Breast epithelium (tissue), 4 donors: ENCODE results near the gene PARP15. TPM values are rescaled to one million over a fixed set of nuclear protein-coding genes. Genes with fewer than 3 reads are reported as not detected.

Experiments used
- DNase-seq, 2 donors: peaks; one replicate each; pipeline ENCODE4 v3.0.0-alpha.2; 2019; ENCODE audit warnings: low spot score in 2 of 2
- H3K27ac ChIP-seq, 2 donors: fragments of 200-600 bp; sonication (generic) in 1 of 2; one replicate each; pipeline ENCODE4 v1.5.1; 2016 to 2019; ENCODE audit warnings: mild to moderate bottlenecking in 1 of 2
- H3K27me3 ChIP-seq, 2 donors: fragments of 200-600 bp; sonication (generic) in 1 of 2; one replicate each; pipeline versions ENCODE4 v1.5.1 to v1.6.0; 2017 to 2019; ENCODE audit warnings: control low read depth in 1 of 2, mild to moderate bottlenecking in 1 of 2
- H3K36me3 ChIP-seq: fragments of 200-600 bp; one replicate; pipeline ENCODE4 v1.5.1; 2019
- H3K4me1 ChIP-seq, 2 donors: fragments of 200-600 bp; sonication (generic); one replicate each; pipeline ENCODE4 v1.5.1; 2016 to 2019; ENCODE audit warnings: control low read depth in 1 of 2
- H3K4me3 ChIP-seq, 3 donors: fragments of 200-600 bp; sonication (generic); 1 replicate in 2 of 3; 2 replicates in 1 of 3; pipeline ENCODE4 v1.5.1; 2016 to 2019; ENCODE audit warnings: mild to moderate bottlenecking in 3 of 3, moderate library complexity in 2 of 3
- H3K9me3 ChIP-seq, 2 donors: fragments of 200-600 bp; sonication (generic) in 1 of 2; one replicate each; pipeline ENCODE4 v1.5.1; 2016 to 2019; ENCODE audit warnings: control low read depth in 1 of 2
- POLR2A ChIP-seq: fragments of 450-650 bp; IDR thresholded peaks from one replicate; pipeline ENCODE4 v1.6.1; 2016; ENCODE audit warnings: antibody characterized with exemption, mild to moderate bottlenecking, moderate library complexity
- POLR2AphosphoS5 ChIP-seq, 3 donors: sonication (generic); formaldehyde crosslinking; IDR thresholded peaks; one replicate each; pipeline ENCODE4 v1.6.1; 2017; ENCODE audit warnings: antibody characterized with exemption in 3 of 3
- intact Hi-C: fragments of 100-400 bp; cut with DNase I; formaldehyde crosslinking; loops from one replicate; pipeline ENCODE4 v1.15.1; 2023; ENCODE audit warnings: low total_unique reads
- total RNA-seq, 3 donors: library from RNA; depleted of rRNA; stranded (reverse); fragments of >200 nt; gene quantifications; one replicate each; pipeline ENCODE4 v1.1.0, GENCODE V29; 2016
- TF ChIP-seq, protein P1 (sequence below), 3 donors: fragments of 450-650 bp; IDR thresholded peaks; one replicate each; pipeline ENCODE4 v1.5.1; 2016 to 2017; ENCODE audit warnings: antibody characterized with exemption in 3 of 3, mild to moderate bottlenecking in 3 of 3, moderate library complexity in 3 of 3

PARP15 gene
- total RNA-seq, 3 donors from 2014 or later, result 2.9 to 5.6 (median 5.4) TPM

DNA sequence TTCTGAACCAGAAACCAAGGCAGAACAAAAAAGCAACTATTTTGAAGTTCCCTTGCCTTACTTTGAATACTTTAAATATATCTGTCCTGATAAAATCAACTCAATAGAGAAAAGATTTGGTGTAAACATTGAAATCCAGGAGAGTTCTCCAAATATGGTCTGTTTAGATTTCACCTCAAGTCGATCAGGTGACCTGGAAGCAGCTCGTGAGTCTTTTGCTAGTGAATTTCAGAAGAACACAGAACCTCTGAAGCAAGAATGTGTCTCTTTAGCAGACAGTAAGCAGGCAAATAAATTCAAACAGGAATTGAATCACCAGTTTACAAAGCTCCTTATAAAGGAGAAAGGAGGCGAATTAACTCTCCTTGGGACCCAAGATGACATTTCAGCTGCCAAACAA is 8.7 kb upstream of the PARP15 start:
- H3K36me3 ChIP-seq, result no peaks in the 10 kb centered on the region
- intact Hi-C loops, result no loop called here
- H3K4me3 ChIP-seq, result no peak overlapping the region
- H3K27me3 ChIP-seq, result no peaks in the 10 kb centered on the region
- TF ChIP-seq POLR2A, result no peak
- TF ChIP-seq, protein P1, sequence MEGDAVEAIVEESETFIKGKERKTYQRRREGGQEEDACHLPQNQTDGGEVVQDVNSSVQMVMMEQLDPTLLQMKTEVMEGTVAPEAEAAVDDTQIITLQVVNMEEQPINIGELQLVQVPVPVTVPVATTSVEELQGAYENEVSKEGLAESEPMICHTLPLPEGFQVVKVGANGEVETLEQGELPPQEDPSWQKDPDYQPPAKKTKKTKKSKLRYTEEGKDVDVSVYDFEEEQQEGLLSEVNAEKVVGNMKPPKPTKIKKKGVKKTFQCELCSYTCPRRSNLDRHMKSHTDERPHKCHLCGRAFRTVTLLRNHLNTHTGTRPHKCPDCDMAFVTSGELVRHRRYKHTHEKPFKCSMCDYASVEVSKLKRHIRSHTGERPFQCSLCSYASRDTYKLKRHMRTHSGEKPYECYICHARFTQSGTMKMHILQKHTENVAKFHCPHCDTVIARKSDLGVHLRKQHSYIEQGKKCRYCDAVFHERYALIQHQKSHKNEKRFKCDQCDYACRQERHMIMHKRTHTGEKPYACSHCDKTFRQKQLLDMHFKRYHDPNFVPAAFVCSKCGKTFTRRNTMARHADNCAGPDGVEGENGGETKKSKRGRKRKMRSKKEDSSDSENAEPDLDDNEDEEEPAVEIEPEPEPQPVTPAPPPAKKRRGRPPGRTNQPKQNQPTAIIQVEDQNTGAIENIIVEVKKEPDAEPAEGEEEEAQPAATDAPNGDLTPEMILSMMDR (IDR thresholded peaks at IDR 0.05), result no peak
- TF ChIP-seq POLR2AphosphoS5 (IDR thresholded peaks at IDR 0.05), result no peak
- H3K4me1 ChIP-seq, result no peaks in the 10 kb centered on the region
- H3K27ac ChIP-seq, result no peak overlapping the region
- no peak for DNase-seq
- H3K9me3 ChIP-seq, result no peaks in the 10 kb centered on the region

DNA sequence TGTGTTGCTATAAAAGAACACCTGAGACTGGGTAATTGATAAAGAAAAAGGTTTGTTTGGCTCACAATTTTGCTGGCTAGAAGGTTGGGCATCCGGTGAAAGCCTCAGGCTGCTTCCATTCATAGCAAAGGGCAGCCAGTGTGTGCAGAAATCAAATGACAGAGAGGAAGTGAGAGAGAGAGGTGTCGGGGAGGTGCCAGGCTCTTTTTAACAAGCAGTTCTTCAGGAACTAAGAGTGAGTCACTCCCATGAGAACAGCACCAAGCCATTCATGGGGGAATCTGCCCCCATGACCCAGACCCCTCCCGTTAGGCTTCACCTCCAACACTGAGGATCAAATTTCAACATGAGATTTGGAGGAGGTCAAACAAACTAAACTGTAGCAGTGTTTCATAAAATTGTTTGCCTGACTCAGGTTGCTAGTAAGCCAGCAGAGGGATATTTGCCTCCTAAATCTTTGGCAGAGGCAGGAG is 4.5 kb upstream of the PARP15 start:
- no peak for DNase-seq
- Histone ChIP-seq H3K27ac (peak overlapping the region in 1 of 2 donors; percentile 5), H3K4me1 (no peaks in the 10 kb centered on the region), H3K27me3 (no peaks in the 10 kb centered on the region), H3K9me3 (no peaks in the 10 kb centered on the region), H3K36me3 (no peaks in the 10 kb centered on the region), H3K4me3 (no peak overlapping the region)
- intact Hi-C loops, result no loop called here
- TF ChIP-seq, protein P1 (IDR thresholded peaks at IDR 0.05), result no peak
- TF ChIP-seq POLR2AphosphoS5 (IDR thresholded peaks at IDR 0.05), result no peak
- no peak for TF ChIP-seq POLR2A

DNA sequence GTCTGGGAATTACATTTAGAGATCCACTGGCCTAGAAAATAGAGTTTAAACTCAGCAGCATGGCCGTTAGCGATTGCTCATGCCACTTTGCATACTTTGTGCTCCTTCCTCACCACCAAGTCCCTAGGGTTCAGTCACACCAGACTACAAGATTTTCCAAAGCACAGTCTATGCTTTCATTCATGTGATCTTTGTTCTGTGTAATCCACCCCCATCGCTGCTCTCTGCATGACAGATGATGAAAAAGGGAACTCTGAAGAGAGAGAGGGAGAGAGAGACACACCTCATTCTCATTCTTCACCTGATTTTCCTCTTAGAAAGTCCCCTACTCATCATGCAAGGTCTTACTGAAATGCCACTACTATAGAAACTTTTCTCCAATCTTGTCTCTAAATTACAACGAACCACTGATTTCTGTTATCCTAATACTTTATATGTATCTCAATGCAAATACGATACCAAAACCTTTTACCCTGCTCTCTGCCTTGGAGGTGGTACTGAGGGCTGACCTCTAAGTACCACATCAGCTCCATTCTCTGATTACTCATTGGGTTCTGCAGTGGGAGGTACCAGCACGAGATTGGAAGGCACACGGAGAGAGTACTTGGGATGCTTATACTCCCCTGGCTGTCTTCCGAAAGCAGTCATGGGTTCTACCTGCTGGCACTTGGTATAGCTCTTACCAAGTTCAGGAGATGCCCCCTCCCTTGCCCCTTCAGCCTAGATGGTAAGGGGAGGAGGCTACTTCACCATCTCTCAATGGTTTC is 1.1 kb upstream of the PARP15 start:
- TF ChIP-seq, protein P1 (IDR thresholded peaks at IDR 0.05), result no peak
- TF ChIP-seq POLR2AphosphoS5 (IDR thresholded peaks at IDR 0.05) (no peak), POLR2A (no peak)
- Histone ChIP-seq H3K27ac (no peak overlapping the region), H3K4me1 (no peaks in the 10 kb centered on the region), H3K4me3 (no peak overlapping the region), H3K27me3 (no peaks in the 10 kb centered on the region), H3K9me3 (peaks cover 0 to 1% of the 10 kb centered on the region in 2 donors), H3K36me3 (no peaks in the 10 kb centered on the region)
- intact Hi-C loops, result no loop called here
- no peak for DNase-seq

DNA sequence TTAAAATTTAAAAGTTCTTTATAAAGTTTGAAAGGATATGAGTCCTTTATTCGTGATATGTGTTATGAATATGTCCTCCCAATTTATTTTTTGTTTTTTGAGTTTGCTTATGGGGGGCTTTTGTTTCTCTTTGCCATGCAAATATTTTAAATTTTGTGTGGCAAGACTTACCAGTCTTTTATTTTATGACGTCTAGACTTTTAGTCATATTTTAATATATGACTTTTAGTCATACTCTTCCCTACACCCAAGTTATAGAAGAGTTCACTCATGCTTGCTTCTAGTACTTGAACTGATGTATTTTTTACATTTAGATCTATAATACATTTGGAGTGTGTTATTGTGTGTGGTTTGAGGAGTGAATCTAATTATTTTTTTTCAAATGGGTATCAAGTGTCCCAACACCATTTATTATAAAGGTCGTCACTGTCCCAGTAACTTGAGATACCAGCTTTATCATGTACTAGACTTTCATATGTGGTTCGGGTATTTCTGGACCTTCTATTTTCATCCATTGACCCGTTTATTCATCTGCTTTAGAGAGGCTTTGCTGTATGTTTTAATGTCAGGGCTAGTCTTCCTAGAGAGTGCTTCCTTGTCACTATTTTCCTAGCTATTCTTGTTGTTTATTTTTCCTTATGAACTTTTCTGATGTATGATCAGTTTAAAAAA is 755 bp downstream of the PARP15 start:
- Histone ChIP-seq H3K27ac (no peak overlapping the region), H3K4me1 (no peaks in the 10 kb centered on the region), H3K9me3 (peaks cover 12 to 13% of the 10 kb centered on the region in 2 donors), H3K27me3 (no peaks in the 10 kb centered on the region), H3K36me3 (no peaks in the 10 kb centered on the region), H3K4me3 (peak overlapping the region; percentile 46 to 72 (median 51))
- intact Hi-C loops, result no loop called here
- TF ChIP-seq POLR2A, result no peak
- TF ChIP-seq POLR2AphosphoS5 (IDR thresholded peaks at IDR 0.05), result no peak
- TF ChIP-seq, protein P1 (IDR thresholded peaks at IDR 0.05), result no peak
- no peak for DNase-seq

- peaks cover 13 to 18% of the 10 kb centered on the region in 2 donors for H3K9me3 ChIP-seq
- no peak overlapping the region for H3K27ac ChIP-seq
- intact Hi-C loops, result no loop called here
- H3K27me3 ChIP-seq, result no peaks in the 10 kb centered on the region
- no peaks in the 10 kb centered on the region for H3K36me3 ChIP-seq
- no peaks in the 10 kb centered on the region for H3K4me1 ChIP-seq
- TF ChIP-seq, protein P1 (IDR thresholded peaks at IDR 0.05), result no peak
- no peak for TF ChIP-seq POLR2AphosphoS5 (IDR thresholded peaks at IDR 0.05)
- no peak for TF ChIP-seq POLR2A
- H3K4me3 ChIP-seq, result no peak overlapping the region
- DNase-seq, result no peak
Measured at GRCh38 chr3:122580470-122580869, 3.0 kb downstream of the PARP15 start.
